Mesothelial cell of epicardium (in vitro differentiated cells): Measurements from ENCODE around the gene NUP85. TPM values are rescaled to one million over a fixed set of nuclear protein-coding genes. Genes with fewer than 3 reads are reported as not detected.

ENCODE experiments used
- DNase-seq, 2 experiments: peaks; one replicate each; pipeline ENCODE4 v3.0.0; 2021; ENCODE audit warnings: low spot score in 2 of 2; ENCODE audit not compliant: unreplicated experiment in 2 of 2
- H3K27ac Mint-ChIP-seq: 2 replicates; pipeline ENCODE4 v1.8.0; 2021; ENCODE audit warnings: mixed read lengths
- H3K27me3 Mint-ChIP-seq: 2 replicates; pipeline ENCODE4 v1.8.0; 2021; ENCODE audit warnings: low read depth, mixed read lengths
- H3K36me3 Mint-ChIP-seq: 2 replicates; pipeline ENCODE4 v1.8.0; 2021; ENCODE audit warnings: mixed read lengths
- H3K4me1 Mint-ChIP-seq: 2 replicates; pipeline ENCODE4 v1.8.0; 2021; ENCODE audit warnings: mixed read lengths
- H3K4me3 Mint-ChIP-seq: 2 replicates; pipeline ENCODE4 v1.8.0; 2021; ENCODE audit warnings: mild to moderate bottlenecking, moderate library complexity, mixed read lengths
- H3K9me3 Mint-ChIP-seq: 2 replicates; pipeline ENCODE4 v1.8.0; 2021; ENCODE audit warnings: mixed read lengths
- CTCF ChIP-seq: fragments of 200-600 bp; sonication (generic); IDR thresholded peaks from one replicate; pipeline ENCODE4 v1.5.0; 2021; ENCODE audit warnings: antibody characterized with exemption; ENCODE audit not compliant: unreplicated experiment
- total RNA-seq: library from RNA; stranded (reverse); gene quantifications from 3 replicates; pipeline ENCODE4 v1.2.1, GENCODE V29; 2021

NUP85 gene
- total RNA-seq, 1 donor from 2014 or later, result 79.7 TPM

DNA sequence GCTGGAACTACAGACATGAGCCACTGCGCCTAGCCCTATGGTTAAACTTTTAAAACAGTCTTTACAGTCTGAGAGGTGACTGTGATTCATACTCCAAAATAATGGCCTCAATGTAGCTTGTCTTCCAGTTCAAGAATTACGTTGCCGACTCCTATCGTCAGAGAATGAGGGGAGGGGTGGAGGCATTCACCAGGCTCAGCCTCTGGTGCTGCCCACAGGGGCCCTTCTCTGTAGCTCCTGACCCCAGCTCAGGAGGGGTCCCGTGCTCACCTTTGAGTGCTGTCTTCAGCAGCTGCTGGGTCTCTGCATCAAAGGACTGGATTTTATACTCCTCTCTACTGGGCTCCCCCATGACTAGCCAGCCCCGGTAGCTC, 64.4 kb downstream of the NUP85 start:
- Mint-ChIP-seq H3K36me3 (peaks cover 3% of the 10 kb centered on the region), H3K27me3 (no peaks in the 10 kb centered on the region), H3K9me3 (no peaks in the 10 kb centered on the region), H3K4me3 (peak overlapping the region; percentile 78), H3K4me1 (peaks cover 17% of the 10 kb centered on the region), H3K27ac (peak overlapping the region; percentile 96)
- TF ChIP-seq CTCF, result no peak
- DNase-seq, result no peak

- TF ChIP-seq CTCF, result no peak
- Mint-ChIP-seq H3K27ac (peak overlapping the region; percentile 96), H3K4me1 (peaks cover 17% of the 10 kb centered on the region), H3K9me3 (no peaks in the 10 kb centered on the region), H3K4me3 (peak overlapping the region; percentile 78), H3K27me3 (no peaks in the 10 kb centered on the region), H3K36me3 (peaks cover 3% of the 10 kb centered on the region)
- DNase-seq, result peak in 1 of 2 experiments; percentile 68
Observed at GRCh38 chr17:75270218-75270965, 64.9 kb downstream of the NUP85 start.

DNA sequence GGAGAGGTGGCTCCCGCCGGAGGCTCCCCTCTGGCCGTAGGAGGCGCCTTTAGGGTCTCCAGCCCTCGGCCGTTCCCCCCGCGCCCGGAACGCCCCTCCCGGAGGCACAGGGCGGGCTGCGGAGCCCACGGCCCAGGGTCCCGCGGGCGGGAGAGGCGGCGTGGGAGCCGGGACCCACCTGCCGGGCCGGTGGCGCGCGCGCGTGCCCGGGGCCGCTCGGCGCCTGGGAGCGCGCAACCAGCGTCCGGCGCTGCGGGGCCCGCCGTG, 65.4 kb downstream of the NUP85 start, which contains the start of gene MIF4GD:
MIF4GD (minus strand) TSS at position 266 of the 267 bp plus-strand sequence. CDS start 1,036 bp downstream, outside the sequence.
- DNase-seq, result no peak
- peaks cover 3% of the 10 kb centered on the region for H3K36me3 Mint-ChIP-seq
- peak within 1 kb of the TSS; percentile 96 for H3K27ac Mint-ChIP-seq
- no peaks in the 10 kb centered on the region for H3K9me3 Mint-ChIP-seq
- TF ChIP-seq CTCF, result no peak
- peaks cover 17% of the 10 kb centered on the region for H3K4me1 Mint-ChIP-seq
- H3K4me3 Mint-ChIP-seq, result peak within 1 kb of the TSS; percentile 78
- H3K27me3 Mint-ChIP-seq, result no peaks in the 10 kb centered on the region

DNA sequence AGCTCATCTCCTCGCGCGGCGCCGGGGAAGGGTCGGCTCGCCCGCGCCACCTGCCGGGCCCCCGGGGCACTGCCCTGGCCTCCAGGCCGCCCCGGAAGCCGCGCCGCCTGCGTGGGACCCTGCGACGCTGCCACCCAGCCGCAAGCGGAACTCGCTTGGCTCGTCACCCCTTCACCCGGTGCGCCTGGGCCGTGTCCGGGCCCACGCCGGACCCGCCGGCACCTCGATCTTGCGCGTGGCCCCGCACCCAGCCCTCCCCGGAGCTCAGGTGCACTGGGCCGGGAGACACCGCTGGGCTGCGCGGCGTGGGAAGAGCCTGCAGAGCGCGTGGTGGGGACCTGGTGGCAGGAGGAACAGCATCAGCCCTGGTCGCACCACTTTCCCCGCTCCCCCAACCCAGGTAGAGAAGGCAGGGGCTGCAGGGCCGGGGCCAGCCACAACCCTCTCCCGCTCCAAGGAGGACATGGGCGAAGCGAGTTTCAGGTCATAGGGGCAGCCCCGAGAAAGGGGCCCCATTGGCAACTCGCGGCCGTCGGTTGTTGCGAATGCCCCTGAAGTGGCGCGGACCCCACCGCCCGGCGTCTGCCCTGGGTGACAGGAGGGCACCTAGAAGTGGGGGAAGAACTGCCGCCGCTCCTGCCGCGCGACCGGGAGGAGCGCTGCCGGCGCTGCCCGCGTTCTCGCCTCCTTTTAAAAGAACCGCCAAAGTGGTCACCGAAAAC, 65.9 kb downstream of the NUP85 start:
- Mint-ChIP-seq H3K9me3 (no peaks in the 10 kb centered on the region), H3K27me3 (no peaks in the 10 kb centered on the region), H3K36me3 (peaks cover 3% of the 10 kb centered on the region), H3K4me3 (peak overlapping the region; percentile 71), H3K4me1 (peaks cover 17% of the 10 kb centered on the region), H3K27ac (peak overlapping the region; percentile 8)
- DNase-seq, result peak; percentile 78 to 93
- TF ChIP-seq CTCF, result peak; percentile 75

DNA sequence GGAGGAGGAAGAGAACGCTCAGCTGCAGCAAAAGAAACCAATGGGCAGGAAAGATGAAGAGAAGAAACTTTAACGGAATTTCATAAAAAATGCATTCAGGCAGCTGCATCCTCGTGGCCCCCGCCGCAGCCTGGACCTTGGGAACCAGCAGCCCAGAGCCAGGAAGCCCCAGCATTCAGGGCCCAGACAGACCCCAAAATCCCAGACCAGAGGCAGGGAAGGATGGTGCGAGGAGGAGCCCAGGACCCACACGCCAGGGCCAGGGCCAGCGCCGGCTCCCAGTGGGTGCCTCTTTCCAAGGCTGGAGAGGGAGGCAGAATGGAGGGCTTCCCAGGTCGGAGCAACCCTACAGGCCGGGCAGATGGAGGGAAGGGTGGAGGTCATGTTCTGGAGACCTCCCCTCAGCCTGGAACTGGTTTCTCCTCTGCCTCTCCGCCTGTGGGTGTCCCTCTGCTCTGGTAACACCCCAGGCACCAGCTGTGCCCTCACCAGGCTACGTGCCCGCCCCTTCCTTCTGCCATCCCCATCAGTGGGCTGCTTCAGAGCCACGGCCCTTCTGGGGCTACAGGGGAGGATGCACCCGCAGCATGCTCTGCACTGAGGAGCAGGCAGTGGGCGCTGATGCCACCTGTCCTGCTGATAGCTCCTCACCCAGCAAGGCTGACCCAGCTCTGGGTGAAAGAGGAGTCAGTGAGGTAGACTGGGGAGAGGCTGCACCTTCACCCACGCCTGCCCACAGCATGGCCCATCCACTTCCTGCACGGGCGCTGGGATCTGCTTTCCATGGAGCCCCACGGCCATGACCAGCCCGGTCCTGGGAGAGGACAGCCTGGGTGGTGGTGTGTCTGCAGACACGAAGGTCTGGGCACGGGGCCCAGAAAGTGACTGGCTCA, 66.7 kb downstream of the NUP85 start:
- Mint-ChIP-seq H3K27ac (peak overlapping the region; percentile 8), H3K36me3 (no peaks in the 10 kb centered on the region), H3K9me3 (no peaks in the 10 kb centered on the region), H3K4me1 (peaks cover 17% of the 10 kb centered on the region), H3K27me3 (no peaks in the 10 kb centered on the region), H3K4me3 (peak overlapping the region; percentile 71)
- DNase-seq, result no peak
- TF ChIP-seq CTCF, result no peak
